DOHH2 (cell line): ENCODE measurements around the gene KBTBD2.

Source experiments
- EZH2phosphoT487 ChIP-seq: fragments of 200-600 bp; sonication (generic); IDR thresholded peaks from 2 replicates; pipeline ENCODE4 v1.6.1; 2017; ENCODE audit warnings: borderline replicate concordance, mild to moderate bottlenecking, antibody characterized with exemption, low read length, moderate library complexity, mixed read lengths
- TF ChIP-seq, protein P1 (sequence below): fragments of 200-600 bp; sonication (generic); IDR thresholded peaks from one replicate; pipeline ENCODE4 v1.5.1; 2014; ENCODE audit warnings: antibody characterized with exemption, mild to moderate bottlenecking, low read depth, low read length; ENCODE audit not compliant: poor library complexity, severe bottlenecking

- TF ChIP-seq, protein P1, sequence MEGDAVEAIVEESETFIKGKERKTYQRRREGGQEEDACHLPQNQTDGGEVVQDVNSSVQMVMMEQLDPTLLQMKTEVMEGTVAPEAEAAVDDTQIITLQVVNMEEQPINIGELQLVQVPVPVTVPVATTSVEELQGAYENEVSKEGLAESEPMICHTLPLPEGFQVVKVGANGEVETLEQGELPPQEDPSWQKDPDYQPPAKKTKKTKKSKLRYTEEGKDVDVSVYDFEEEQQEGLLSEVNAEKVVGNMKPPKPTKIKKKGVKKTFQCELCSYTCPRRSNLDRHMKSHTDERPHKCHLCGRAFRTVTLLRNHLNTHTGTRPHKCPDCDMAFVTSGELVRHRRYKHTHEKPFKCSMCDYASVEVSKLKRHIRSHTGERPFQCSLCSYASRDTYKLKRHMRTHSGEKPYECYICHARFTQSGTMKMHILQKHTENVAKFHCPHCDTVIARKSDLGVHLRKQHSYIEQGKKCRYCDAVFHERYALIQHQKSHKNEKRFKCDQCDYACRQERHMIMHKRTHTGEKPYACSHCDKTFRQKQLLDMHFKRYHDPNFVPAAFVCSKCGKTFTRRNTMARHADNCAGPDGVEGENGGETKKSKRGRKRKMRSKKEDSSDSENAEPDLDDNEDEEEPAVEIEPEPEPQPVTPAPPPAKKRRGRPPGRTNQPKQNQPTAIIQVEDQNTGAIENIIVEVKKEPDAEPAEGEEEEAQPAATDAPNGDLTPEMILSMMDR: no peak
- no peak for TF ChIP-seq EZH2phosphoT487
Observed at GRCh38 chr7:32937344-32938174, 46.0 kb upstream of the KBTBD2 start.
